HG02759 (cell line): ENCODE measurements around the gene BLOC1S3.
"Not testable (repeated sequence)": the region's sequence is repeated elsewhere in the genome, so short reads cannot be mapped to it uniquely, and the experiment has no call there.

ENCODE experiments used
- ATAC-seq: cut with Tn5 transposase; IDR thresholded peaks from one replicate; pipeline ENCODE4 v1.9.1; 2021; ENCODE audit warnings: mild to moderate bottlenecking, moderate library complexity; ENCODE audit not compliant: unreplicated experiment

Gene BLOC1S3

GRCh38 chr19:45218426-45218825 lies 39.8 kb downstream of the BLOC1S3 start:
- ATAC-seq, result no peak

GRCh38 chr19:45218911-45219743 lies 40.5 kb downstream of the BLOC1S3 start:
- ATAC-seq, result no peak

GRCh38 chr19:45222724-45223123 lies 44.1 kb downstream of the BLOC1S3 start:
- no peak for ATAC-seq

- no peak for ATAC-seq
Observed at GRCh38 chr19:45223879-45224278, 45.3 kb downstream of the BLOC1S3 start.

GRCh38 chr19:45224645-45225044 lies 46.1 kb downstream of the BLOC1S3 start:
- ATAC-seq, result no peak

- ATAC-seq, result not testable (repeated sequence)
Observed at GRCh38 chr19:45229056-45229455, 50.5 kb downstream of the BLOC1S3 start.
